Heart left ventricle (tissue), 13 donors: Measurements from ENCODE around the gene INCA1.

Experiments used
- POLR2A ChIP-seq, 2 donors: fragments of 450-650 bp; IDR thresholded peaks; one replicate each; pipeline ENCODE4 v1.6.1; 2017; ENCODE audit warnings: antibody characterized with exemption in 2 of 2, mild to moderate bottlenecking in 2 of 2, moderate library complexity in 2 of 2
- TF ChIP-seq, protein P1 (sequence below), 12 donors: fragments of 200-600 bp; sonication (generic) in 4 of 12; IDR thresholded peaks; one replicate each; pipeline versions ENCODE4 v1.5.0 to v1.8.0; 2018 to 2022; ENCODE audit warnings: antibody characterized with exemption in 12 of 12, mild to moderate bottlenecking in 5 of 12
- donor health status: ischemic (EF 13 %, LVEDD 7.1; RV severe dilation, severe dysfunction).
- donor health status: DM: no; HTN: yes; CAD: no.
- donor health status: DM: no; HTN: no; CAD: no.
- donor health status: ischemic (EF 25% LVEDD 6.9; RV normal size, moderate dysfunction).
- donor health status: ischemic (EF 25% LVEDD 5.7; RV mildly dilated, moderate dysfunction).
- donor health status: ischemic (EF 35%, LVEDD 5.7; RV mildly dilated, moderate dysfunction).
- donor health status: nonischemic (EF 11% LVEDD 7.7; RV severe dilation, severe dysfunction).
- donor health status: DM: yes; HTN: yes; CAD: no.
- donor health status: PGD.
- donor health status: ischemic (EF 29% LVEDD 5.4; RV normal size, mild dysfunction).
- donor health status: nonischemic (EF 23%, LVEDD 6.1; RV moderate dilation, normal function).

DNA sequence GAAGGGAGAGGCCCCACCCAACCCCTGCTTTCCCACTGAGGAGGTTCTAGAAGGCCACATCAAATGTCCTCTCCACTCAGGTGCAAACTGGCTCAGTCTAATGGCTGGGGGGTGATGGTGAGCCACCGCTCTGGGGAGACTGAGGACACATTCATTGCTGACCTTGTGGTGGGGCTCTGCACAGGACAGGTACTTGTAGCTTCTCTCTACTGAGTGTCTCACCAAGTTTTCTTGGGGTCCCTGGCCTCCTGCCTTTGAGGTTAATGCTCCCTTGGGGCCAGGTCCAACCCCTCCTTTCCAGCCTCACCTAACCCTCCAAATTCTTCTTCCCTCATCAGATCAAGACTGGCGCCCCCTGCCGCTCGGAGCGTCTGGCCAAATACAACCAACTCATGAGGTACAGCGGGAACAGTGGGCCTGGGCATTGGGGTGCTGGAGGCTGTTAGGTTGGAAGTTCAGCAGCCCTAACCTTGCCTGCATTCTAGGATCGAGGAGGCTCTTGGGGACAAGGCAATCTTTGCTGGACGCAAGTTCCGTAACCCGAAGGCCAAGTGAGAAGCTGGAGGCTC lies 40.7 kb downstream of the INCA1 start:
- TF ChIP-seq, protein P1, sequence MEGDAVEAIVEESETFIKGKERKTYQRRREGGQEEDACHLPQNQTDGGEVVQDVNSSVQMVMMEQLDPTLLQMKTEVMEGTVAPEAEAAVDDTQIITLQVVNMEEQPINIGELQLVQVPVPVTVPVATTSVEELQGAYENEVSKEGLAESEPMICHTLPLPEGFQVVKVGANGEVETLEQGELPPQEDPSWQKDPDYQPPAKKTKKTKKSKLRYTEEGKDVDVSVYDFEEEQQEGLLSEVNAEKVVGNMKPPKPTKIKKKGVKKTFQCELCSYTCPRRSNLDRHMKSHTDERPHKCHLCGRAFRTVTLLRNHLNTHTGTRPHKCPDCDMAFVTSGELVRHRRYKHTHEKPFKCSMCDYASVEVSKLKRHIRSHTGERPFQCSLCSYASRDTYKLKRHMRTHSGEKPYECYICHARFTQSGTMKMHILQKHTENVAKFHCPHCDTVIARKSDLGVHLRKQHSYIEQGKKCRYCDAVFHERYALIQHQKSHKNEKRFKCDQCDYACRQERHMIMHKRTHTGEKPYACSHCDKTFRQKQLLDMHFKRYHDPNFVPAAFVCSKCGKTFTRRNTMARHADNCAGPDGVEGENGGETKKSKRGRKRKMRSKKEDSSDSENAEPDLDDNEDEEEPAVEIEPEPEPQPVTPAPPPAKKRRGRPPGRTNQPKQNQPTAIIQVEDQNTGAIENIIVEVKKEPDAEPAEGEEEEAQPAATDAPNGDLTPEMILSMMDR (IDR thresholded peaks at IDR 0.05), result peak in 7 of 12 donors; percentile 5 to 40 (median 29)
- TF ChIP-seq POLR2A (IDR thresholded peaks at IDR 0.05), result no peak
